Measurements from ENCODE around the gene GLT8D2.
A peak's percentile ranks its signal among the peaks of the same experiment; 100 is the strongest.

GLT8D2 gene

GRCh38 chr12:104049903-104050356, at the start of gene GLT8D2:
GLT8D2 (minus strand) TSS chr12:104050187; CDS start chr12:104019648, 30,539 bp downstream.
- DNase-seq = peak; percentile 65

- DNase-seq = no peak
These were observed 48.0 kb upstream of the GLT8D2 start for GRCh38 chr12:104097954-104098353.

- DNase-seq = no peak
These were observed 45.3 kb upstream of the GLT8D2 start for GRCh38 chr12:104095289-104095688.

GRCh38 chr12:104094284-104094683, 44.3 kb upstream of the GLT8D2 start:
- no peak for DNase-seq

GRCh38 chr12:104091136-104091535, 41.1 kb upstream of the GLT8D2 start:
- DNase-seq = no peak

- no peak for DNase-seq
These were observed 40.7 kb upstream of the GLT8D2 start for GRCh38 chr12:104090685-104091084.

GRCh38 chr12:104083769-104084475, 33.9 kb upstream of the GLT8D2 start:
- DNase-seq = no peak

- no peak for DNase-seq
These were observed 30.8 kb upstream of the GLT8D2 start for GRCh38 chr12:104080764-104081163.

- no peak for DNase-seq
These were observed 29.0 kb upstream of the GLT8D2 start for GRCh38 chr12:104079024-104079423.

- DNase-seq = no peak
These were observed 23.7 kb upstream of the GLT8D2 start for GRCh38 chr12:104073699-104074098.

- DNase-seq = no peak
These were observed 22.1 kb upstream of the GLT8D2 start for GRCh38 chr12:104072099-104072498.

- DNase-seq = no peak
These were observed 14.9 kb upstream of the GLT8D2 start for GRCh38 chr12:104064842-104065427.

GRCh38 chr12:104064031-104064841, 14.2 kb upstream of the GLT8D2 start, which contains the start of gene HCFC2:
HCFC2 (plus strand) TSS chr12:104064531; CDS start chr12:104064561, 30 bp downstream.
- peak; percentile 98 for DNase-seq

GRCh38 chr12:104063712-104064030, 13.7 kb upstream of the GLT8D2 start:
- no peak for DNase-seq

GRCh38 chr12:104060791-104061190, 10.8 kb upstream of the GLT8D2 start:
- no peak for DNase-seq

- DNase-seq = no peak
These were observed 10.0 kb upstream of the GLT8D2 start for GRCh38 chr12:104059963-104060362.

GRCh38 chr12:104058802-104059201, 8.8 kb upstream of the GLT8D2 start:
- no peak for DNase-seq

- peak; percentile 32 for DNase-seq
These were observed 7.8 kb upstream of the GLT8D2 start for GRCh38 chr12:104057771-104058197.

- no peak for DNase-seq
These were observed 6.5 kb upstream of the GLT8D2 start for GRCh38 chr12:104056419-104056972.

GRCh38 chr12:104055686-104056388, 5.8 kb upstream of the GLT8D2 start:
- no peak for DNase-seq

GRCh38 chr12:104054681-104055346, 4.8 kb upstream of the GLT8D2 start:
- DNase-seq = no peak

GRCh38 chr12:104050436-104050835, 449 bp upstream of the GLT8D2 start:
- no peak for DNase-seq
